HepG2 (cell line): ENCODE results near the gene SERPINE3. TPM values are rescaled to one million over a fixed set of nuclear protein-coding genes. Genes with fewer than 3 reads are reported as not detected.

Source experiments
- ATAC-seq: fragments of 200-7000 bp; cut with Tn5 transposase; 3 replicates; pipeline ENCODE4 v1.9.1; 2020; ENCODE audit warnings: mild to moderate bottlenecking, moderate library complexity
- BruUV-seq: library from RNA; stranded (reverse); fragments of 400-500 nt; replicated peaks from 2 replicates; lab custom pipeline; 2021; lab: Mats Ljungman, UMichigan
- CTCF ChIA-PET: fragments of 300-600 bp; formaldehyde crosslinking; extraction: SDS; loops from one replicate; lab custom pipeline; 2021; ENCODE audit warnings: low total read pairs, inconsistent platforms, low intra/inter-chr PET ratio; lab: Yijun Ruan, JAX
- POLR2A ChIA-PET: fragments of 350-600 bp; sonication (Branson Sonifier 250); formaldehyde crosslinking; loops from one replicate; lab custom pipeline; 2020; ENCODE audit warnings: antibody characterized with exemption, inconsistent platforms; lab: Yijun Ruan, JAX
- DNase-seq: peaks from one replicate; pipeline ENCODE4 v3.0.0-alpha.2; 2015; ENCODE audit warnings: low spot score
- FAIRE-seq: peaks from 3 replicates; lab custom pipeline; 2011; peaks lifted over from hg19 to GRCh38; lab: Jason Lieb, UNC
- H2AFZ ChIP-seq: one replicate; pipeline ENCODE4 v1.6.1; 2011; ENCODE audit warnings: low read length, inconsistent platforms
- H3K27ac ChIP-seq: fragments of 300-600 bp; 3 replicates; pipeline ENCODE4 v1.8.0; 2011; ENCODE audit warnings: mixed run types, mild to moderate bottlenecking, mixed read lengths, low read length, inconsistent platforms; ENCODE audit not compliant: insufficient read depth; ENCODE audit errors: extremely low read length
- H3K27me3 ChIP-seq, 2 experiments: fragments of 200-600 bp in 1 of 2; 2 replicates in 1 of 2; 3 replicates in 1 of 2; pipeline versions ENCODE4 v1.6.0 to v1.8.0; 2011; ENCODE audit warnings: low read length in 2 of 2, mild to moderate bottlenecking in 2 of 2, moderate library complexity in 2 of 2, inconsistent platforms in 1 of 2; ENCODE audit not compliant: insufficient read depth in 2 of 2, control insufficient read depth in 1 of 2
- H3K36me3 ChIP-seq, 2 experiments: fragments of 200-600 bp in 1 of 2; replicated peaks in 1 of 2; 2 replicates in 1 of 2; 3 replicates in 1 of 2; pipeline versions ENCODE4 v1.5.1 to v1.8.0; 2011; ENCODE audit warnings: low read length in 2 of 2, inconsistent platforms in 1 of 2; ENCODE audit not compliant: insufficient read depth in 2 of 2, control insufficient read depth in 1 of 2
- H3K4me1 ChIP-seq: 2 replicates; pipeline ENCODE4 v1.5.1; 2012; ENCODE audit warnings: low read length, inconsistent platforms; ENCODE audit not compliant: insufficient read depth
- H3K4me2 ChIP-seq: 2 replicates; pipeline ENCODE4 v1.6.0; 2011; ENCODE audit warnings: low read depth, low read length, inconsistent platforms
- H3K4me3 ChIP-seq, 3 experiments: fragments of 200-600 bp in 1 of 3; sonication (generic), shearing (Covaris generic) in 1 of 3; replicated peaks in 1 of 3; 2 replicates each; pipeline ENCODE4 v1.5.1; 2011 to 2016; ENCODE audit warnings: low read length in 3 of 3, inconsistent platforms in 2 of 3, low read depth in 2 of 3, mild to moderate bottlenecking in 2 of 3, control low read depth in 1 of 3, mixed read lengths in 1 of 3; ENCODE audit not compliant: insufficient read depth in 1 of 3
- H3K79me2 ChIP-seq: one replicate; pipeline ENCODE4 v1.6.1; 2011; ENCODE audit warnings: low read length, inconsistent platforms; ENCODE audit not compliant: insufficient read depth
- H3K9ac ChIP-seq: 2 replicates; pipeline ENCODE4 v1.6.0; 2011; ENCODE audit warnings: mild to moderate bottlenecking, low read depth, low read length, inconsistent platforms; ENCODE audit not compliant: insufficient read depth
- H3K9me3 ChIP-seq: 2 replicates; pipeline ENCODE4 v1.5.1; 2012; ENCODE audit warnings: mild to moderate bottlenecking, low read length
- H4K20me1 ChIP-seq: 2 replicates; pipeline ENCODE4 v1.6.0; 2011; ENCODE audit warnings: inconsistent platforms, mild to moderate bottlenecking, low read length, moderate library complexity; ENCODE audit not compliant: insufficient read depth
- CHD2 ChIP-seq: IDR thresholded peaks from 2 replicates; pipeline ENCODE4 v1.6.1; 2011; ENCODE audit warnings: low read depth, low read length, improper control_type of control experiment
- WGBS: methylation state at CpG from one replicate; pipeline ENCODE4 v1.1.6; 2017; ENCODE audit warnings: low lambda C conversion rate; 5-methylcytosine and 5-hydroxymethylcytosine counted together
- in situ Hi-C: cut with HindIII; loops from 2 replicates; pipeline ENCODE4 v1.10.0; 2017; ENCODE audit warnings: low pct_unique_long_range_greater_than_20kb; ENCODE audit not compliant: extremely low pct_ligation_motif_present
- intact Hi-C: fragments of 100-400 bp; cut with micrococcal nuclease; formaldehyde crosslinking; loops from one replicate; pipeline ENCODE4 v1.10.0; 2022; ENCODE audit not compliant: unreplicated experiment
- polyA plus RNA-seq, 8 experiments: library from polyadenylated mRNA; depleted of rRNA in 3 of 8; stranded (reverse) in 7 of 8; unstranded in 1 of 8; fragments of >200 nt; fragmentation: Illumina TruSeq in 4 of 8; extraction: Trizol in 4 of 8; gene quantifications; 2 replicates each; pipeline versions ENCODE4 v1.2.1 to v1.2.3, GENCODE V29; 2011 to 2016; ENCODE audit warnings: low read depth in 4 of 8, missing spikeins in 1 of 8, mixed read lengths in 1 of 8; ENCODE audit not compliant: insufficient read depth in 1 of 8
- total RNA-seq, 5 experiments: library from RNA; depleted of rRNA; stranded (reverse); fragments of >200 nt; fragmentation: Illumina TruSeq; extraction: Trizol; gene quantifications; 2 replicates each; pipeline ENCODE4 v1.2.3, GENCODE V29; 2016; ENCODE audit warnings: low read depth in 1 of 5
- TF ChIP-seq, protein P1 (sequence below): sonication (generic); formaldehyde crosslinking; conservative IDR thresholded peaks from 2 replicates; pipeline ENCODE4 v1.8.0; 2022; ENCODE audit warnings: mild to moderate bottlenecking, moderate library complexity, missing genetic modification reagents
- TF ChIP-seq, protein P2 (sequence below): sonication (generic); formaldehyde crosslinking; IDR thresholded peaks from 2 replicates; pipeline ENCODE4 v1.8.0; 2022; ENCODE audit warnings: mild to moderate bottlenecking, missing genetic modification reagents, borderline replicate concordance
- TF ChIP-seq, protein P3 (sequence below): sonication (generic); formaldehyde crosslinking; IDR thresholded peaks from 2 replicates; pipeline ENCODE4 v1.8.0; 2022; ENCODE audit warnings: missing genetic modification reagents, mild to moderate bottlenecking, inconsistent platforms, borderline replicate concordance

The SERPINE3 gene
- total and polyA plus RNA-seq, 2 of the 13 experiments (the other 11 are each of a cell fraction or from before 2014, with no cell fraction given) = not detected

DNA sequence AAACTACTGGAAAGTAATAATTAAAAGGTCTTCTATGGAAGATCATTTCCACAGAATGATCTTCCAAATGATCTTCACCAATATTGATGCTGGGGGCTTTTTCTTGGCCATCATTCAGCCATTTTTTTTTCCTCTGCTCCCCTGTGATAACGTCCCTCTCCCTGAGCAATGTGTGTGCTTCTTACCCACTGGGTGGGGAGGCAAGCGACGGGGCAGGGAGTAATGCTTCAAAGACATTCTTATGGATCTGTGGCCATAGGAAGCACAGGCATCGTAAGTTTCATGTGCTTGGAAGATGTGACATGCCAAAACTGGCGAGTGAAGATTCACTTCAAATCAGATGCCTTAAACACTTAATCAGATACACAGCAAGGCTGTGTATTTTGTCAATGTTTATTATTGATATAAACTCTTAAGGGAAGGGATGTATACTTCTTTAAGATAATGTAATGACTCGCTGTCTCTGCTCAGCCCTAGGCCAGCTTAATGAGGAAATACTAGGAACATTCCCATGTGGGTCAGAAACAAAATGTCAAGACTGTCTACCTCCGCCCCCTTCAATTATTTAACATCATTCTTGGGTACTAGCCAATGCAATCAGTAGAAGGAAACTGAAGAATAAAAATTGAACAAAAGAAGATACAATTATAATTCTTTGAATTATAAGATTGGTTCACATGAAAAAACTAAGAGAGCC lies 34.1 kb upstream of the SERPINE3 start (continued):
- TF ChIP-seq, protein P1, sequence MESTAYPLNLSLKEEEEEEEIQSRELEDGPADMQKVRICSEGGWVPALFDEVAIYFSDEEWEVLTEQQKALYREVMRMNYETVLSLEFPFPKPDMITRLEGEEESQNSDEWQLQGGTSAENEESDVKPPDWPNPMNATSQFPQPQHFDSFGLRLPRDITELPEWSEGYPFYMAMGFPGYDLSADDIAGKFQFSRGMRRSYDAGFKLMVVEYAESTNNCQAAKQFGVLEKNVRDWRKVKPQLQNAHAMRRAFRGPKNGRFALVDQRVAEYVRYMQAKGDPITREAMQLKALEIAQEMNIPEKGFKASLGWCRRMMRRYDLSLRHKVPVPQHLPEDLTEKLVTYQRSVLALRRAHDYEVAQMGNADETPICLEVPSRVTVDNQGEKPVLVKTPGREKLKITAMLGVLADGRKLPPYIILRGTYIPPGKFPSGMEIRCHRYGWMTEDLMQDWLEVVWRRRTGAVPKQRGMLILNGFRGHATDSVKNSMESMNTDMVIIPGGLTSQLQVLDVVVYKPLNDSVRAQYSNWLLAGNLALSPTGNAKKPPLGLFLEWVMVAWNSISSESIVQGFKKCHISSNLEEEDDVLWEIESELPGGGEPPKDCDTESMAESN = no peak
- TF ChIP-seq, protein P2, sequence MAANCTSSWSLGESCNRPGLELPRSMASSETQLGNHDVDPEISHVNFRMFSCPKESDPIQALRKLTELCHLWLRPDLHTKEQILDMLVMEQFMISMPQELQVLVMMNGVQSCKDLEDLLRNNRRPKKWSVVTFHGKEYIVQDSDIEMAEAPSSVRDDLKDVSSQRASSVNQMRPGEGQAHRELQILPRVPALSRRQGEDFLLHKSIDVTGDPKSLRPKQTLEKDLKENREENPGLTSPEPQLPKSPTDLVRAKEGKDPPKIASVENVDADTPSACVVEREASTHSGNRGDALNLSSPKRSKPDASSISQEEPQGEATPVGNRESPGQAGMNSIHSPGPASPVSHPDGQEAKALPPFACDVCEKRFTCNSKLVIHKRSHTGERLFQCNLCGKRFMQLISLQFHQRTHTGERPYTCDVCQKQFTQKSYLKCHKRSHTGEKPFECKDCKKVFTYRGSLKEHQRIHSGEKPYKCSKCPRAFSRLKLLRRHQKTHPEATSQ (CRISPR knock-in tag) = no peak

DNA sequence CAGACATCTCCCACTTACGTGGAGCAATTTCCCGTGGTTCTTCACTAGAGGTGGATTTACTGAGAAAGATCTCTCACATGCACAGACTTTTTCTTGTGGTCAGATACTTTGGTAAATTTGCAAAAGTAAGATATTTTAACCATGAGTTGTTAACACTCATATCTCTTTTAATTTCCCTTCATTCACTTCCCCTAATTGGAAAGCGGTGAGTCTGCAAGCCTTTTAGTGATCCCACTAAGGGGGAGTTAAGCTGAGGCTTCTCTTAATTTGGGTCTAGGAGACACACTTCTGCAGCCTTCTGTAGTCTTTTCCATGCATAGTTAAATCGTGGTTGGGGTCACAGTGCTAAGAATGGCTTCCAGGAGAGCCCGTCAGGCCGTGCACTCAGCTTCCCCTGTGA lies 30.7 kb upstream of the SERPINE3 start:
- no peak for FAIRE-seq
- Histone ChIP-seq H3K4me2 (no peak overlapping the region), H3K27me3 (peaks cover 0 to 12% of the 10 kb centered on the region in 2 experiments; a peak in 1 of 5 replicates), H3K27ac (no peak overlapping the region), H3K4me3 (no peak overlapping the region), H3K4me1 (no peaks in the 10 kb centered on the region), H4K20me1 (no peaks in the 10 kb centered on the region), H3K36me3 (no peaks in the 10 kb centered on the region), H2AFZ (no peak overlapping the region), H3K9ac (no peak overlapping the region), H3K79me2 (no peaks in the 10 kb centered on the region), H3K9me3 (no peaks in the 10 kb centered on the region)
- in situ Hi-C loops = no loop called here
- ChIA-PET CTCF (no interaction called here), POLR2A (no interaction called here)
- WGBS = 37% methylated on average over 4 of the region's 6 CpGs
- no peak for DNase-seq
- no peak for TF ChIP-seq CHD2
- TF ChIP-seq, protein P3, sequence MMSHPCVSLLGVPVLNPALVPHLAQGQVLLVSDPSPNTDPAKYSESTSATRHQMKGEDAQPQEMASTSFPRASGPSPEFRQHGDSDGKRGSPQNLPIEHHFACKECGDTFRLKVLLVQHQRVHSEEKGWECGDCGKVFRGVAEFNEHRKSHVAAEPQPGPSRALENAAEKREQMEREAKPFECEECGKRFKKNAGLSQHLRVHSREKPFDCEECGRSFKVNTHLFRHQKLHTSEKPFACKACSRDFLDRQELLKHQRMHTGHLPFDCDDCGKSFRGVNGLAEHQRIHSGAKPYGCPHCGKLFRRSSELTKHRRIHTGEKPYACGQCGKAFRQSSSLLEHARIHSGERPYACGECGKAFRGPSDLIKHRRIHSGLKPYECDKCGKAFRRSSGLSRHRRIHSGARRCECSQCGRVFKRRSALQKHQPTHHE (CRISPR knock-in tag) = no peak
- BruUV-seq = no TSS peak
- no peak for ATAC-seq
- intact Hi-C loops = no loop called here
